ENCODE data around the gene FOXK2.
"Not testable (repeated sequence)": the region's sequence is repeated elsewhere in the genome, so short reads cannot be mapped to it uniquely, and the experiment has no call there.

The FOXK2 gene

GRCh38 chr17:82565551-82565950 is 46.0 kb downstream of the FOXK2 start:
- DNase-seq, result no peak

GRCh38 chr17:82566129-82566960 is 46.8 kb downstream of the FOXK2 start:
- DNase-seq, result peak; percentile 13 to 41

- no peak for DNase-seq
Observed at GRCh38 chr17:82567286-82567685, 47.8 kb downstream of the FOXK2 start.

- no peak for DNase-seq
Observed at GRCh38 chr17:82568997-82569393, 49.5 kb downstream of the FOXK2 start.

- no peak for DNase-seq
Observed at GRCh38 chr17:82569621-82570020, 50.1 kb downstream of the FOXK2 start.

GRCh38 chr17:82570277-82570676 is 50.7 kb downstream of the FOXK2 start:
- DNase-seq, result no peak

- DNase-seq, result no peak
Observed at GRCh38 chr17:82571855-82572254, 52.3 kb downstream of the FOXK2 start.

GRCh38 chr17:82574041-82574440 is 54.5 kb downstream of the FOXK2 start:
- DNase-seq, result no peak

- DNase-seq, result not testable (repeated sequence)
Observed at GRCh38 chr17:82575581-82576221, 56.2 kb downstream of the FOXK2 start.

GRCh38 chr17:82577300-82577699 is 57.8 kb downstream of the FOXK2 start:
- no peak for DNase-seq

- not testable (repeated sequence) for DNase-seq
Observed at GRCh38 chr17:82579969-82580368, 60.4 kb downstream of the FOXK2 start.

GRCh38 chr17:82582213-82582612 is 62.7 kb downstream of the FOXK2 start:
- no peak for DNase-seq

GRCh38 chr17:82582709-82583108 is 63.2 kb downstream of the FOXK2 start:
- DNase-seq, result no peak

GRCh38 chr17:82583720-82584234 is 64.2 kb downstream of the FOXK2 start:
- DNase-seq, result no peak

GRCh38 chr17:82585935-82586575 is 66.5 kb downstream of the FOXK2 start:
- DNase-seq, result not testable (repeated sequence)

- DNase-seq, result no peak
Observed at GRCh38 chr17:82586576-82587233, 67.2 kb downstream of the FOXK2 start.

GRCh38 chr17:82587234-82588086 is 67.9 kb downstream of the FOXK2 start:
- no peak for DNase-seq

- DNase-seq, result no peak
Observed at GRCh38 chr17:82588266-82589175, 69.0 kb downstream of the FOXK2 start.

GRCh38 chr17:82589851-82590180 is 70.3 kb downstream of the FOXK2 start:
- no peak for DNase-seq

GRCh38 chr17:82590216-82590615 is 70.7 kb downstream of the FOXK2 start:
- no peak for DNase-seq

GRCh38 chr17:82590881-82591539 is 71.5 kb downstream of the FOXK2 start:
- no peak for DNase-seq

All from NCI-H2081 (cell line).